H9 (cell line): ENCODE measurements around the gene RFNG. TPM values are rescaled to one million over a fixed set of nuclear protein-coding genes. Genes with fewer than 3 reads are reported as not detected.

Experiments
- DNase-seq: peaks from one replicate; pipeline ENCODE4 v3.0.0-alpha.2; 2017
- H2AFZ ChIP-seq: one replicate; pipeline ENCODE4 v1.6.1; 2013; ENCODE audit warnings: mild to moderate bottlenecking, low read length, control low read depth, moderate library complexity
- H2AK5ac ChIP-seq: 2 replicates; pipeline ENCODE4 v1.6.1; 2013; ENCODE audit warnings: low read length, control low read depth, mixed read lengths; ENCODE audit not compliant: insufficient read length
- H2BK120ac ChIP-seq: one replicate; pipeline ENCODE4 v1.6.1; 2013; ENCODE audit warnings: low read depth, mild to moderate bottlenecking, low read length, control low read depth, inconsistent platforms; ENCODE audit not compliant: poor library complexity, severe bottlenecking
- H2BK12ac ChIP-seq: 2 replicates; pipeline ENCODE4 v1.6.1; 2013; ENCODE audit warnings: low read length, control low read depth, mixed read lengths, low read depth; ENCODE audit not compliant: insufficient read length
- H2BK15ac ChIP-seq: 2 replicates; pipeline ENCODE4 v1.6.1; 2013; ENCODE audit warnings: low read depth, low read length, control low read depth
- H2BK20ac ChIP-seq: one replicate; pipeline ENCODE4 v1.6.1; 2013; ENCODE audit warnings: low read depth, mild to moderate bottlenecking, low read length, control low read depth, inconsistent platforms; ENCODE audit not compliant: poor library complexity, severe bottlenecking
- H2BK5ac ChIP-seq: 2 replicates; pipeline ENCODE4 v1.6.1; 2013; ENCODE audit warnings: low read length, control low read depth, mixed read lengths; ENCODE audit not compliant: insufficient read length
- H3K14ac ChIP-seq: 2 replicates; pipeline ENCODE4 v1.6.1; 2013; ENCODE audit warnings: low read length, control low read depth; ENCODE audit not compliant: insufficient read depth
- H3K18ac ChIP-seq: 2 replicates; pipeline ENCODE4 v1.6.1; 2013; ENCODE audit warnings: low read depth, mild to moderate bottlenecking, mixed read lengths, low read length, control low read depth; ENCODE audit not compliant: insufficient read length
- H3K23ac ChIP-seq: 2 replicates; pipeline ENCODE4 v1.6.1; 2013; ENCODE audit warnings: low read length, control low read depth, mixed read lengths, low read depth; ENCODE audit not compliant: insufficient read length
- H3K23me2 ChIP-seq: 2 replicates; pipeline ENCODE4 v1.6.1; 2013; ENCODE audit warnings: low read depth, mild to moderate bottlenecking, mixed read lengths, low read length, control low read depth; ENCODE audit not compliant: insufficient read length, poor library complexity, severe bottlenecking
- H3K27ac ChIP-seq: 2 replicates; pipeline ENCODE4 v1.5.1; 2013; ENCODE audit warnings: low read length, control low read depth, mixed read lengths, low read depth; ENCODE audit not compliant: insufficient read length
- H3K27me3 ChIP-seq: 2 replicates; pipeline ENCODE4 v1.6.1; 2013; ENCODE audit warnings: low read length, control low read depth, inconsistent platforms; ENCODE audit not compliant: insufficient read depth
- H3K4ac ChIP-seq: 2 replicates; pipeline ENCODE4 v1.6.1; 2013; ENCODE audit warnings: low read depth, mild to moderate bottlenecking, control low read depth, inconsistent platforms, low read length, moderate library complexity
- H3K4me1 ChIP-seq: 2 replicates; pipeline ENCODE4 v1.6.1; 2013; ENCODE audit warnings: low read length, control low read depth, inconsistent platforms; ENCODE audit not compliant: insufficient read depth
- H3K4me2 ChIP-seq: 2 replicates; pipeline ENCODE4 v1.6.1; 2013; ENCODE audit warnings: low read length, control low read depth, mixed read lengths; ENCODE audit not compliant: insufficient read length, insufficient read depth
- H3K56ac ChIP-seq: 2 replicates; pipeline ENCODE4 v1.6.1; 2013; ENCODE audit warnings: low read depth, mild to moderate bottlenecking, mixed read lengths, low read length, control low read depth; ENCODE audit not compliant: insufficient read length
- H3K79me1 ChIP-seq: 2 replicates; pipeline ENCODE4 v1.6.1; 2013; ENCODE audit warnings: low read depth, mild to moderate bottlenecking, moderate library complexity, low read length, control low read depth, inconsistent platforms; ENCODE audit not compliant: insufficient read depth, poor library complexity, severe bottlenecking
- H3K79me2 ChIP-seq: 2 replicates; pipeline ENCODE4 v1.6.1; 2013; ENCODE audit warnings: low read length, control low read depth, inconsistent platforms; ENCODE audit not compliant: insufficient read depth
- H3K9ac ChIP-seq: 2 replicates; pipeline ENCODE4 v1.6.1; 2013; ENCODE audit warnings: low read length, control low read depth, mixed read lengths; ENCODE audit not compliant: insufficient read length; ENCODE audit errors: extremely low read depth
- H3K9me3 ChIP-seq: one replicate; pipeline ENCODE4 v1.6.1; 2013; ENCODE audit warnings: low read depth, low read length, inconsistent platforms; ENCODE audit not compliant: control insufficient read depth
- H3T11ph ChIP-seq: one replicate; pipeline ENCODE4 v1.6.1; 2013; ENCODE audit warnings: mild to moderate bottlenecking, low read length, control low read depth, inconsistent platforms
- H4K20me1 ChIP-seq: one replicate; pipeline ENCODE4 v1.6.1; 2013; ENCODE audit not compliant: control insufficient read depth, insufficient read length, insufficient read depth
- H4K5ac ChIP-seq: 2 replicates; pipeline ENCODE4 v1.6.1; 2013; ENCODE audit warnings: low read depth, mild to moderate bottlenecking, mixed read lengths, low read length, control low read depth; ENCODE audit not compliant: insufficient read length
- H4K8ac ChIP-seq: replicated peaks from 2 replicates; pipeline ENCODE4 v1.6.1; 2013; ENCODE audit warnings: low read length, control low read depth, mixed read lengths, low read depth; ENCODE audit not compliant: insufficient read length
- H4K91ac ChIP-seq: 2 replicates; pipeline ENCODE4 v1.6.1; 2013; ENCODE audit warnings: low read depth, mild to moderate bottlenecking, moderate library complexity, mixed read lengths, low read length, control low read depth; ENCODE audit not compliant: insufficient read length
- H3K27ac Mint-ChIP-seq, 3 experiments: 2 replicates in 2 of 3; 3 replicates in 1 of 3; pipeline ENCODE4 v1.8.0; 2020 to 2021; ENCODE audit warnings: mixed read lengths in 3 of 3, mild to moderate bottlenecking in 1 of 3, moderate library complexity in 1 of 3
- H3K27me3 Mint-ChIP-seq: 2 replicates; pipeline ENCODE4 v1.8.0; 2021; ENCODE audit warnings: low read depth, mild to moderate bottlenecking, moderate library complexity, mixed read lengths
- H3K36me3 Mint-ChIP-seq, 3 experiments: 2 replicates in 2 of 3; 3 replicates in 1 of 3; pipeline ENCODE4 v1.8.0; 2020 to 2021; ENCODE audit warnings: low read depth in 3 of 3, mixed read lengths in 3 of 3; ENCODE audit not compliant: insufficient read depth in 1 of 3
- H3K4me1 Mint-ChIP-seq, 2 experiments: 2 replicates each; pipeline ENCODE4 v1.8.0; 2020; ENCODE audit warnings: mixed read lengths in 2 of 2
- H3K4me3 Mint-ChIP-seq, 2 experiments: 2 replicates in 1 of 2; 3 replicates in 1 of 2; pipeline ENCODE4 v1.8.0; 2020 to 2021; ENCODE audit warnings: mild to moderate bottlenecking in 2 of 2, mixed read lengths in 2 of 2, moderate library complexity in 1 of 2
- H3K9me3 Mint-ChIP-seq, 2 experiments: 2 replicates in 1 of 2; 3 replicates in 1 of 2; pipeline ENCODE4 v1.8.0; 2020; ENCODE audit warnings: mild to moderate bottlenecking in 2 of 2, mixed read lengths in 2 of 2, moderate library complexity in 1 of 2
- WGBS: extraction: QIAGEN DNeasy Blood & Tissue Kit; methylation state at CpG from one replicate; pipeline ENCODE4 v1.1.7; 2013; ENCODE audit warnings: missing lambda C conversion rate, low lambda C conversion rate, mixed read lengths; ENCODE audit not compliant: insufficient read length; ENCODE audit errors: extremely low coverage; 5-methylcytosine and 5-hydroxymethylcytosine counted together
- total RNA-seq: library from RNA; stranded (reverse); gene quantifications from 2 replicates; pipeline ENCODE4 v1.2.1, GENCODE V29; 2021
- TF ChIP-seq, protein P1 (sequence below): fragments of 200-600 bp; sonication (generic); conservative IDR thresholded peaks from 3 replicates; pipeline ENCODE4 v1.8.0; 2021; ENCODE audit warnings: antibody characterized with exemption, mild to moderate bottlenecking

RFNG gene
- total RNA-seq, 1 experiment from 2014 or later: 34.0 TPM

DNA sequence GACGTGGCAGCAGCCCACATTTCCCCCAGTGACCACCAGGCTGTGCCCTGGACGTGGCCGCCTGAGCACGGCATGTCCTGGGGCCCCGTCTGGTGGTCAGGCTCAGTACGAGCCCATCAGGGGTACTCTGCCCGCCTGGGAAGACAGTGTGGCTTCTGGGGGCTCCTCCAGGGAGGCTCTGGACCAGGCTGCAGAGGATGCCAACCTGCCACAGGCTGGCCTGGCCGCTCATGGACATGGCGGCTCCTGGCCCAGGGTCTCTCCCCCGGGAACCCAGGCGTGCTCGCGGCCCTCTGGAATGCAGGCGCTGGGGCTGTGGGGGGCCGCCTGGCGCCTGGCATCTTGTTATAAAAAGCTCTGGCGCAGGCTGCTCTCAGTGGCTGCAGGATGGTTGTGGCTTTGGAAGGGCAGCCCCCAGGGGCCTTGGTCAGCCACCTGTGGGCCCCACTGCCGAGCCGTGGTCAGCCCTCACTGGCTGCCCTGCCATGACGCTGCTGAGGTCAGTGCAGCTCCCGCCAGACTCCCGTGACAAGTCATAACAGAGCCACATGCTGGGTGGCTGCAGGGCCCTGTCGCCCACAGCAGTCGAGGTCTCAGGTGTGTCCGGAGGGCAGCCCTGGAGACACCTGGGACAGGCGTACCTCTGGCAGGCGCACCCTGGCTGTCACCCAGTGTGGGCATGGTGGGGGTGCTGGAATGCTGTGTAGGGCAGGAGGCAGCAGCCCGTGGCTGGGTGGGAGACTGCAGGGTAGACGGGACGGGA is 43.9 kb downstream of the RFNG start:
- no peak overlapping the region for H3K23ac ChIP-seq
- no peak overlapping the region for H3K56ac ChIP-seq
- H3K27me3 Mint-ChIP-seq: no peaks in the 10 kb centered on the region; the same call in 1 of the 2 replicates
- no peaks in the 10 kb centered on the region for H4K20me1 ChIP-seq
- H3K27ac ChIP-seq: no peak overlapping the region
- no peaks in the 10 kb centered on the region for H3K27me3 ChIP-seq
- H2BK15ac ChIP-seq: no peak overlapping the region; the same call in 1 of the 2 replicates
- no peak overlapping the region for H4K8ac ChIP-seq
- TF ChIP-seq, protein P1, sequence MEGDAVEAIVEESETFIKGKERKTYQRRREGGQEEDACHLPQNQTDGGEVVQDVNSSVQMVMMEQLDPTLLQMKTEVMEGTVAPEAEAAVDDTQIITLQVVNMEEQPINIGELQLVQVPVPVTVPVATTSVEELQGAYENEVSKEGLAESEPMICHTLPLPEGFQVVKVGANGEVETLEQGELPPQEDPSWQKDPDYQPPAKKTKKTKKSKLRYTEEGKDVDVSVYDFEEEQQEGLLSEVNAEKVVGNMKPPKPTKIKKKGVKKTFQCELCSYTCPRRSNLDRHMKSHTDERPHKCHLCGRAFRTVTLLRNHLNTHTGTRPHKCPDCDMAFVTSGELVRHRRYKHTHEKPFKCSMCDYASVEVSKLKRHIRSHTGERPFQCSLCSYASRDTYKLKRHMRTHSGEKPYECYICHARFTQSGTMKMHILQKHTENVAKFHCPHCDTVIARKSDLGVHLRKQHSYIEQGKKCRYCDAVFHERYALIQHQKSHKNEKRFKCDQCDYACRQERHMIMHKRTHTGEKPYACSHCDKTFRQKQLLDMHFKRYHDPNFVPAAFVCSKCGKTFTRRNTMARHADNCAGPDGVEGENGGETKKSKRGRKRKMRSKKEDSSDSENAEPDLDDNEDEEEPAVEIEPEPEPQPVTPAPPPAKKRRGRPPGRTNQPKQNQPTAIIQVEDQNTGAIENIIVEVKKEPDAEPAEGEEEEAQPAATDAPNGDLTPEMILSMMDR: no peak
- DNase-seq: no peak
- H2BK5ac ChIP-seq: no peak overlapping the region
- no peaks in the 10 kb centered on the region for H3K79me2 ChIP-seq
- H2AFZ ChIP-seq: no peak overlapping the region
- H3K4me1 Mint-ChIP-seq: no peaks in the 10 kb centered on the region
- no CpG with 5 or more reads among the region's 30 CpGs for WGBS
- no peak overlapping the region for H2BK120ac ChIP-seq
- H3K9me3 Mint-ChIP-seq: no peaks in the 10 kb centered on the region
- H3K4me2 ChIP-seq: no peak overlapping the region
- no peaks in the 10 kb centered on the region for H3K36me3 Mint-ChIP-seq
- no peak overlapping the region for H2AK5ac ChIP-seq
- no peak overlapping the region for H3K4ac ChIP-seq
- H3K23me2 ChIP-seq: no peaks in the 10 kb centered on the region
- no peak overlapping the region for H3K18ac ChIP-seq
- H2BK12ac ChIP-seq: no peak overlapping the region
- no peak overlapping the region for H3T11ph ChIP-seq
- H3K9me3 ChIP-seq: no peaks in the 10 kb centered on the region
- H3K4me3 Mint-ChIP-seq: no peak overlapping the region
- no peak overlapping the region for H4K91ac ChIP-seq
- H4K5ac ChIP-seq: no peak overlapping the region
- no peaks in the 10 kb centered on the region for H3K79me1 ChIP-seq
- no peaks in the 10 kb centered on the region for H3K4me1 ChIP-seq
- no peak overlapping the region for H3K9ac ChIP-seq
- H3K14ac ChIP-seq: no peak overlapping the region
- H3K27ac Mint-ChIP-seq: no peak overlapping the region
- no peak overlapping the region for H2BK20ac ChIP-seq
